ENCODE results near the gene CYS1.

DNA sequence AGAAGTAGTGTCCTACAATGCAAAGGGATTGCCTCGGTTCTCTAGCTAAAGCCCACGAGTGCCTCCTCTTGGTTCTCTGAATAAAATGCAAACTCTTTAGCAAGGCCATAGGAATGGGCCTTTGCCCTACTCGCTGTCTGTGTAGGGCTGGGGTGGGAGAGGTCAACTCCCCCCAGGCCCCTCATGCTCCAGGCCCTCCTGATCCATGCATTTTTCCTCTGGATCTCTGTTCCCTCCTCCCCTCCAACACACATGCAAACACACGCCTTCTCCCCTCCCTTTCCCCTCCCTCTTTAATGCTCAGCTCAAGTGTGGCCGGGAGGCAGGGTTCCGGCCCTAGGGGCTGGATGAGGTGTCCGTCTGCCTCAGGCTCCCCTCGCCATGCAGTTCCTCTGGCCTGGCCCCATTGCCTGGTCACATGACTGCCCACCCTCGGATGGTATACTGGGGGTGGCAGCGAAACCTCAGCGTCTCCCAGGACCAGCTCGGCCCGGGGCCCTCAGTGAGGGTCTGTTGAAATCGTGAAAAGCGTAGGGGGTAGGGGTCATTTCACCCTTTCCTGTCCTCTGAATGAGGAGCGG, 51.7 kb downstream of the CYS1 start:
- 0 out of 6 replicates have a peak, but pooled peaks of 1 of the 3 experiments have one; percentile 2 for TF ChIP-seq CTCF (IDR thresholded peaks at IDR 0.05 in 2 of 3, conservative IDR thresholded peaks at IDR 0.05 in 1 of 3; ENCODE audit: borderline replicate concordance in 1 of 3, insufficient read depth in 1 of 3, low read depth in 2 of 3, low read length in 2 of 3)
- no peak for TF ChIP-seq EZH2phosphoT487 (IDR thresholded peaks at IDR 0.05; ENCODE audit: borderline replicate concordance)
- no peak for TF ChIP-seq CBX3 (IDR thresholded peaks at IDR 0.05; ENCODE audit: low read depth)
- TF ChIP-seq TCF7L2 (IDR thresholded peaks at IDR 0.05; ENCODE audit: borderline replicate concordance, extremely low read depth, insufficient read depth, insufficient read length): no peak
- no peak for TF ChIP-seq POLR2A (IDR thresholded peaks at IDR 0.05; ENCODE audit: borderline replicate concordance, extremely low read depth, insufficient read depth, insufficient read length)
- no peak for TF ChIP-seq SRF (IDR thresholded peaks at IDR 0.05; ENCODE audit: low read depth)
- no peak for TF ChIP-seq REST (IDR thresholded peaks at IDR 0.05; ENCODE audit: low read depth)
- TF ChIP-seq CEBPB (IDR thresholded peaks at IDR 0.05; ENCODE audit: low read depth): no peak
- no peak for TF ChIP-seq SP1 (IDR thresholded peaks at IDR 0.05; ENCODE audit: low read depth)
